ENCODE results near the gene TAF11L5. TPM values are rescaled to one million over a fixed set of nuclear protein-coding genes. Genes with fewer than 3 reads are reported as not detected.
"Not testable (repeated sequence)": the region's sequence is repeated elsewhere in the genome, so short reads cannot be mapped to it uniquely, and the experiment has no call there.

Gene TAF11L5
- total RNA-seq, 1 experiment from 2014 or later = not detected

DNA sequence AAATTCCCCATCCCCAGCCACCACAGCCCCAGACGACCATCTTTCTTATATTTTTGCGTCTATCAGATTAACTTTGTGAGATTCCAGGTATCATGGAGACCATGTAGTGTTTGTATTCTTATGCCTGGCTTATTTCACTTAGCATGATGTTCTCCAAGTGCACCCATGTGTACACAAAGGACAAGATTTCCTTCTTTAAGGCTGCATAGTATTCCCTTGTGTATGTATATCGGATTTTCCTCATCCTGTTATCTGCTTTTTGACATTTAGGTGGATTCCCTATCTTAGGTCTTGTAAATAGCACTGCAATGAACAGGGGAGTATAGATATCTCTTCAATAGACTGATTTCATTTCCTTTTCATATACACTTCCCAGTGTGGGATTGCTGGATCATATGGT, 32.3 kb upstream of the TAF11L5 start:
- DNase-seq = no peak
- no TSS peak for BruUV-seq (replicated peaks)
- H3K36me3 Mint-ChIP-seq (ENCODE audit: insufficient read depth, unreplicated experiment) = no peaks in the 10 kb centered on the region
- intact Hi-C loops (cut with micrococcal nuclease; ENCODE audit: unreplicated experiment) = no loop called here
- H3K36me3 ChIP-seq (ENCODE audit: control insufficient read depth, insufficient read depth, low read length) = no peaks in the 10 kb centered on the region
- no peak overlapping the region for H3K4me3 Mint-ChIP-seq (ENCODE audit: unreplicated experiment)
- no peak overlapping the region for H3K27ac Mint-ChIP-seq (ENCODE audit: unreplicated experiment)
- H3K27me3 ChIP-seq (replicated peaks; ENCODE audit: control insufficient read depth, insufficient read depth, low read length) = no peaks in the 10 kb centered on the region
- no peak overlapping the region for H3K4me3 ChIP-seq (ENCODE audit: low read depth, low read length)
- no peaks in the 10 kb centered on the region for H3K9me3 Mint-ChIP-seq (ENCODE audit: unreplicated experiment)
- no peaks in the 10 kb centered on the region for H3K4me1 Mint-ChIP-seq (ENCODE audit: low read depth, unreplicated experiment)
- H3K4me1 ChIP-seq = no peaks in the 10 kb centered on the region
- H3K27me3 Mint-ChIP-seq (ENCODE audit: insufficient read depth, unreplicated experiment) = no peaks in the 10 kb centered on the region
- ChIA-PET POLR2A (no interaction called here), CTCF (no interaction called here)
- TF ChIP-seq, protein P1, sequence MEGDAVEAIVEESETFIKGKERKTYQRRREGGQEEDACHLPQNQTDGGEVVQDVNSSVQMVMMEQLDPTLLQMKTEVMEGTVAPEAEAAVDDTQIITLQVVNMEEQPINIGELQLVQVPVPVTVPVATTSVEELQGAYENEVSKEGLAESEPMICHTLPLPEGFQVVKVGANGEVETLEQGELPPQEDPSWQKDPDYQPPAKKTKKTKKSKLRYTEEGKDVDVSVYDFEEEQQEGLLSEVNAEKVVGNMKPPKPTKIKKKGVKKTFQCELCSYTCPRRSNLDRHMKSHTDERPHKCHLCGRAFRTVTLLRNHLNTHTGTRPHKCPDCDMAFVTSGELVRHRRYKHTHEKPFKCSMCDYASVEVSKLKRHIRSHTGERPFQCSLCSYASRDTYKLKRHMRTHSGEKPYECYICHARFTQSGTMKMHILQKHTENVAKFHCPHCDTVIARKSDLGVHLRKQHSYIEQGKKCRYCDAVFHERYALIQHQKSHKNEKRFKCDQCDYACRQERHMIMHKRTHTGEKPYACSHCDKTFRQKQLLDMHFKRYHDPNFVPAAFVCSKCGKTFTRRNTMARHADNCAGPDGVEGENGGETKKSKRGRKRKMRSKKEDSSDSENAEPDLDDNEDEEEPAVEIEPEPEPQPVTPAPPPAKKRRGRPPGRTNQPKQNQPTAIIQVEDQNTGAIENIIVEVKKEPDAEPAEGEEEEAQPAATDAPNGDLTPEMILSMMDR (IDR thresholded peaks at IDR 0.05; ENCODE audit: insufficient read depth in 1 of 2, low read depth in 1 of 2, low read length in 1 of 2, severe bottlenecking in 1 of 2, unreplicated experiment in 1 of 2) = no peak
- H3K9me3 ChIP-seq = peaks cover 3% of the 10 kb centered on the region; the same call in 1 of the 2 replicates

DNA sequence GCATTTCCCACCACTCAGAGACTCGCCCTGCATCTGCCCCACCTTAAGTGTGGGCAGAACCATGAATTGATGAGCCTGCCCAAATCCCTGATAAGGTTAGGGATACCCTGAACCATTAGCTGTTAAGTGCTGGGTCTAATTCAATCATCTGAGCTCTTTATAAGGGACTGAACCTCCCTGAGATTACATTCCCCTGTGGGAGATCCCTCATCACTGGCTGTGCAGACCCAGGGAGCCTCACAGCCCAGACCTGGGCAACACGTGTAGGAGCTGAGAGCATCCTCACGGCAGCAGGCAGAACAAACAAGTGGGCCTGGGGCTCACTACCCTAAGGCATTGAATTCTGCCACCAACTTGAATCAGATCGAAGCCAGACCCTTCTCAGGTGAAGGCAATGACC, 27.6 kb upstream of the TAF11L5 start:
- H3K4me1 Mint-ChIP-seq (ENCODE audit: low read depth, unreplicated experiment) = no peaks in the 10 kb centered on the region
- H3K9me3 ChIP-seq = peaks cover 3% of the 10 kb centered on the region; the same call in 1 of the 2 replicates
- TF ChIP-seq, protein P1 (IDR thresholded peaks at IDR 0.05; ENCODE audit: insufficient read depth in 1 of 2, low read depth in 1 of 2, low read length in 1 of 2, severe bottlenecking in 1 of 2, unreplicated experiment in 1 of 2) = no peak
- no peaks in the 10 kb centered on the region for H3K9me3 Mint-ChIP-seq (ENCODE audit: unreplicated experiment)
- POLR2A ChIA-PET = no interaction called here
- H3K36me3 Mint-ChIP-seq (ENCODE audit: insufficient read depth, unreplicated experiment) = no peaks in the 10 kb centered on the region
- no peaks in the 10 kb centered on the region for H3K27me3 Mint-ChIP-seq (ENCODE audit: insufficient read depth, unreplicated experiment)
- no peak for DNase-seq
- H3K4me3 Mint-ChIP-seq (ENCODE audit: unreplicated experiment) = no peak overlapping the region
- no peaks in the 10 kb centered on the region for H3K4me1 ChIP-seq
- H3K4me3 ChIP-seq (ENCODE audit: low read depth, low read length) = no peak overlapping the region
- no peaks in the 10 kb centered on the region for H3K36me3 ChIP-seq (ENCODE audit: control insufficient read depth, insufficient read depth, low read length)
- CTCF ChIA-PET = no interaction called here
- H3K27me3 ChIP-seq (replicated peaks; ENCODE audit: control insufficient read depth, insufficient read depth, low read length) = no peaks in the 10 kb centered on the region
- no TSS peak for BruUV-seq (replicated peaks)
- intact Hi-C loops (cut with micrococcal nuclease; ENCODE audit: unreplicated experiment) = no loop called here
- no peak overlapping the region for H3K27ac Mint-ChIP-seq (ENCODE audit: unreplicated experiment)

DNA sequence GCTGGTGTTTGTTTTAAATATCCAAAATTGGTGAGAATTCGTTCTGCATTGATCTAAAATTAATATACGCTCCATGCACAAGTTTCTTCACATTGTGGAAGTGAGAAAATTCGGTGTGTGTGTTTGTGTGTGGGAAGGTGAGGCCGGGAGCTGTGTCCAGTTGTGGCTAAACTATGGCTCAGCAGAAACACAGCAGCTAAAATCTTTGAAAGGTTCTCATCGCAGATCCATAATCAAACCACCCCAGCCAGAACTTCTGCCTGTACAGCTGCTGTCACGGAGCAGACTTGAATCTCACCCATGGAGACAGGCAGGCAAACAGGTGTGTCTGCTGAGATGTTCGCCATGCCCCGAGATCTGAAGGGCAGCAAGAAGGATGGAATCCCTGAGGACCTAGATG, 27.1 kb upstream of the TAF11L5 start, which contains the start of gene TAF11L2:
Gene TAF11L2, plus strand, starts transcription at position 301 of the 400 bp plus-strand sequence.
- H3K36me3 Mint-ChIP-seq (ENCODE audit: insufficient read depth, unreplicated experiment); H3K4me1 ChIP-seq; H3K4me1 Mint-ChIP-seq (ENCODE audit: low read depth, unreplicated experiment); CTCF ChIA-PET; H3K36me3 ChIP-seq (ENCODE audit: control insufficient read depth, insufficient read depth, low read length); H3K9me3 ChIP-seq; H3K27me3 ChIP-seq (replicated peaks; ENCODE audit: control insufficient read depth, insufficient read depth, low read length); DNase-seq; H3K4me3 ChIP-seq (ENCODE audit: low read depth, low read length); H3K27ac Mint-ChIP-seq (ENCODE audit: unreplicated experiment); BruUV-seq (replicated peaks); intact Hi-C loops (cut with micrococcal nuclease; ENCODE audit: unreplicated experiment); H3K9me3 Mint-ChIP-seq (ENCODE audit: unreplicated experiment); H3K4me3 Mint-ChIP-seq (ENCODE audit: unreplicated experiment); POLR2A ChIA-PET; H3K27me3 Mint-ChIP-seq (ENCODE audit: insufficient read depth, unreplicated experiment): not testable (repeated sequence)

DNA sequence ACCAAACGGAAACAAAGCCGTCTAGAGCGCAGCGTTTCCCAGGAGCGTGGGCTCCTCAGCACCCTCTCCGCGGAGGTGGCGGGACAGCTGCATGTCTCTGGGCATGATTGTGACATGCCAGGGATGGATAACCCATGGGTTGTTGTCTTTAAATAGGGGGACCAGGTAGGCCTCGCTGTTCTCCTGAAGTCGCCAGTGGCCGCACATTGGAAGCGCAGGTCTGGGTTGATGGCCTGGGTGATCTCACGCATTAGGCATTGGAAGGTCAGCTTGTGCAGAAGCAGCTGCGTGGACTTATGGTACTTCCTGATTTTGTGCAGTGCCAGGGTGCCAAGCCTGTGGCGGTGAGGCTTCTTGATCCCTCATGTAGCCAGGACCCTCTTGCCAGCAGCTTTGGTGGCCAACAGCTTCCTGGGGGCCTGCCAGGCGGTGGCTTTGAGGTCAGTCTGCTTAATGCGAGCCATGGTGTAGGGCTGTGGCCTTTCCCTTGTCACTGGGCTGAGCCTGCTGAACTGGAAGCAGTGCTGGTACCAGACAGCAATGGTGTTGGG, 13.2 kb upstream of the TAF11L5 start:
- H3K4me1 ChIP-seq = no peaks in the 10 kb centered on the region
- BruUV-seq (replicated peaks) = no TSS peak
- H3K4me3 Mint-ChIP-seq (ENCODE audit: unreplicated experiment) = no peak overlapping the region
- no peaks in the 10 kb centered on the region for H3K36me3 ChIP-seq (ENCODE audit: control insufficient read depth, insufficient read depth, low read length)
- H3K9me3 ChIP-seq = no peaks in the 10 kb centered on the region
- no peaks in the 10 kb centered on the region for H3K27me3 ChIP-seq (replicated peaks; ENCODE audit: control insufficient read depth, insufficient read depth, low read length)
- no peaks in the 10 kb centered on the region for H3K9me3 Mint-ChIP-seq (ENCODE audit: unreplicated experiment)
- no peaks in the 10 kb centered on the region for H3K36me3 Mint-ChIP-seq (ENCODE audit: insufficient read depth, unreplicated experiment)
- peaks cover 2% of the 10 kb centered on the region for H3K27me3 Mint-ChIP-seq (ENCODE audit: insufficient read depth, unreplicated experiment)
- intact Hi-C loops (cut with micrococcal nuclease; ENCODE audit: unreplicated experiment) = no loop called here
- TF ChIP-seq, protein P1 (IDR thresholded peaks at IDR 0.05; ENCODE audit: insufficient read depth in 1 of 2, low read depth in 1 of 2, low read length in 1 of 2, severe bottlenecking in 1 of 2, unreplicated experiment in 1 of 2) = no peak
- CTCF ChIA-PET = no interaction called here
- H3K4me1 Mint-ChIP-seq (ENCODE audit: low read depth, unreplicated experiment) = no peaks in the 10 kb centered on the region
- H3K4me3 ChIP-seq (ENCODE audit: low read depth, low read length) = no peak overlapping the region
- no peak for DNase-seq
- no peak overlapping the region for H3K27ac Mint-ChIP-seq (ENCODE audit: unreplicated experiment)
- POLR2A ChIA-PET = no interaction called here

DNA sequence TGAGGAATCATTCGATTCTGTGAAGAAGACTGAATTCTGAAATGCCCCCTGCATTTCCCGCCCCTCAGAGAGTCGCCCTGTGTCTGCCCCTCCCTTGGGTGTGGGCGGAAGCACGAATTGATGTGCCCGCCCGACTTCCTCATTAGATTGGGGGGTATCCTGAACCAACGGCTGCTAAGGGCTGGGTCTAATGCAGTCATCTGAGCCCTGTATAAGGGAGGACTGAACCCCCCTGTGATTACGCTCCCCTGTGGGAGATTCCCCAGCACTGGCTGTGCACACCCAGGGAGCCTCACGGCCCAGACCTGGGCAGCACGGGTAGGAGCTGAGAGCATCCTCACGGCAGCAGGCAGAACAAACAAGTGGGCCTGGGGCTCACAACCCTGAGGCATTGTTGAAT, 7.5 kb upstream of the TAF11L5 start:
- H3K4me3 Mint-ChIP-seq (ENCODE audit: unreplicated experiment); H3K27me3 Mint-ChIP-seq (ENCODE audit: insufficient read depth, unreplicated experiment); H3K9me3 ChIP-seq; CTCF ChIA-PET; POLR2A ChIA-PET; H3K27me3 ChIP-seq (replicated peaks; ENCODE audit: control insufficient read depth, insufficient read depth, low read length); H3K4me3 ChIP-seq (ENCODE audit: low read depth, low read length); H3K4me1 ChIP-seq; H3K27ac Mint-ChIP-seq (ENCODE audit: unreplicated experiment); H3K4me1 Mint-ChIP-seq (ENCODE audit: low read depth, unreplicated experiment); BruUV-seq (replicated peaks); H3K9me3 Mint-ChIP-seq (ENCODE audit: unreplicated experiment); H3K36me3 ChIP-seq (ENCODE audit: control insufficient read depth, insufficient read depth, low read length); H3K36me3 Mint-ChIP-seq (ENCODE audit: insufficient read depth, unreplicated experiment); intact Hi-C loops (cut with micrococcal nuclease; ENCODE audit: unreplicated experiment): not testable (repeated sequence)
- peak; percentile 24 to 57 for DNase-seq
